ENCODE measurements around the gene BMAL2.

BMAL2 gene

GRCh38 chr12:27332714-27333402 lies at the start of gene BMAL2:
Gene BMAL2 (plus strand): TSS chr12:27332836. CDS start chr12:27333073, 237 bp downstream.
- peak in 1 of 2 donors; percentile 21 for DNase-seq

GRCh38 chr12:27284021-27284420 lies 48.6 kb upstream of the BMAL2 start:
- DNase-seq: no peak

GRCh38 chr12:27284751-27285150 lies 47.9 kb upstream of the BMAL2 start:
- DNase-seq: no peak

- no peak for DNase-seq
These were observed 47.2 kb upstream of the BMAL2 start for GRCh38 chr12:27285403-27285802.

- no peak for DNase-seq
These were observed 43.2 kb upstream of the BMAL2 start for GRCh38 chr12:27289414-27289813.

- no peak for DNase-seq
These were observed 42.0 kb upstream of the BMAL2 start for GRCh38 chr12:27290501-27291168.

- DNase-seq: no peak
These were observed 40.8 kb upstream of the BMAL2 start for GRCh38 chr12:27291862-27292261.

GRCh38 chr12:27292718-27293117 lies 39.9 kb upstream of the BMAL2 start:
- DNase-seq: no peak

- no peak for DNase-seq
These were observed 39.2 kb upstream of the BMAL2 start for GRCh38 chr12:27293463-27293862.

GRCh38 chr12:27296674-27297073 lies 36.0 kb upstream of the BMAL2 start:
- no peak for DNase-seq

GRCh38 chr12:27297566-27297965 lies 35.1 kb upstream of the BMAL2 start:
- DNase-seq: no peak

- no peak for DNase-seq
These were observed 33.5 kb upstream of the BMAL2 start for GRCh38 chr12:27299102-27299501.

- DNase-seq: no peak
These were observed 32.4 kb upstream of the BMAL2 start for GRCh38 chr12:27300226-27300625.

GRCh38 chr12:27303139-27304111 lies 29.2 kb upstream of the BMAL2 start:
- no peak for DNase-seq

GRCh38 chr12:27304856-27305255 lies 27.8 kb upstream of the BMAL2 start:
- DNase-seq: no peak

- peak in 1 of 2 donors; percentile 52 for DNase-seq
These were observed 26.8 kb upstream of the BMAL2 start for GRCh38 chr12:27305673-27306456.

- DNase-seq: no peak
These were observed 23.2 kb upstream of the BMAL2 start for GRCh38 chr12:27309293-27309994.

- DNase-seq: no peak
These were observed 22.7 kb upstream of the BMAL2 start for GRCh38 chr12:27309995-27310315.

GRCh38 chr12:27316947-27317346 lies 15.7 kb upstream of the BMAL2 start:
- no peak for DNase-seq

- no peak for DNase-seq
These were observed 13.2 kb upstream of the BMAL2 start for GRCh38 chr12:27319409-27319808.

- DNase-seq: no peak
These were observed 12.8 kb upstream of the BMAL2 start for GRCh38 chr12:27319848-27320247.

GRCh38 chr12:27324530-27324929 lies 8.1 kb upstream of the BMAL2 start:
- DNase-seq: no peak

Data from CD4-positive, alpha-beta T cell treated with Interferon alpha-2 for 1 hour (primary cell).